AG04450 (cell line): ENCODE results near the gene NCKAP5L. TPM values are rescaled to one million over a fixed set of nuclear protein-coding genes. Genes with fewer than 3 reads are reported as not detected.

Experiments
- CTCF ChIA-PET: fragments of 300-600, 350-600 bp; formaldehyde crosslinking; extraction: SDS; loops from one replicate; lab custom pipeline; 2022; ENCODE audit warnings: antibody characterized with exemption, inconsistent platforms; lab: Charles Lee
- POLR2A ChIA-PET: fragments of 350-600 bp; formaldehyde crosslinking; extraction: SDS; loops from one replicate; lab custom pipeline; 2021; ENCODE audit warnings: antibody characterized with exemption, inconsistent platforms; lab: Yijun Ruan, JAX
- DNase-seq: peaks from one replicate; pipeline ENCODE4 v3.0.0-alpha.2; 2011; ENCODE audit warnings: low read depth, low spot score
- H3K27ac ChIP-seq: one replicate; pipeline ENCODE4 v1.5.1; 2012; ENCODE audit warnings: low read depth, low read length, control low read depth
- H3K27me3 ChIP-seq: one replicate; pipeline ENCODE4 v1.6.0; 2012; ENCODE audit warnings: low read length; ENCODE audit not compliant: control insufficient read depth, insufficient read depth
- H3K4me3 ChIP-seq: 2 replicates; pipeline ENCODE4 v1.5.1; 2011; ENCODE audit warnings: mild to moderate bottlenecking, low read depth, low read length, control low read depth
- H3K9me3 ChIP-seq: 2 replicates; pipeline ENCODE4 v1.5.1; 2012; ENCODE audit warnings: low read length; ENCODE audit not compliant: control insufficient read depth, insufficient read depth
- CTCF ChIP-seq: IDR thresholded peaks from 2 replicates; pipeline ENCODE4 v1.5.1; 2011; ENCODE audit warnings: low read depth, low read length, control low read depth, inconsistent platforms
- polyA plus RNA-seq: library from polyadenylated mRNA; depleted of rRNA; stranded (reverse); fragments of >200 nt; gene quantifications from 2 replicates; pipeline ENCODE4 v1.2.3, GENCODE V29; 2011

The NCKAP5L gene
- polyA plus RNA-seq, 1 experiment, result 5.6 TPM

- no peaks in the 10 kb centered on the region for H3K27me3 ChIP-seq
- no peak overlapping the region for H3K4me3 ChIP-seq
- ChIA-PET CTCF (interaction anchor here (0.7 kb wide), 1 partner anchor 7 kb away, joined by 3 read pairs; no protein-coding TSS in a partner anchor), POLR2A (interaction anchor here (1.5 kb wide), 1 partner anchor 26 kb away, joined by 8 read pairs; no protein-coding TSS in a partner anchor)
- no peak for DNase-seq
- H3K9me3 ChIP-seq, result no peaks in the 10 kb centered on the region
- H3K27ac ChIP-seq, result no peak overlapping the region
- no peak for TF ChIP-seq CTCF
These were observed 6.6 kb downstream of the NCKAP5L start for GRCh38 chr12:49821373-49822287.

- POLR2A ChIA-PET, result interaction anchor here (0.6 kb wide), 1 partner anchor 39 kb away, joined by 8 read pairs; no protein-coding TSS in a partner anchor
- H3K4me3 ChIP-seq, result no peak overlapping the region
- no peak for DNase-seq
- no peaks in the 10 kb centered on the region for H3K27me3 ChIP-seq
- CTCF ChIA-PET, result interaction anchor here (0.6 kb wide), 1 partner anchor 42 kb away, joined by 3 read pairs; no protein-coding TSS in a partner anchor
- no peaks in the 10 kb centered on the region for H3K9me3 ChIP-seq
- H3K27ac ChIP-seq, result no peak overlapping the region
- TF ChIP-seq CTCF, result no peak
These were observed 8.4 kb downstream of the NCKAP5L start for GRCh38 chr12:49819786-49820185.

- TF ChIP-seq CTCF, result no peak
- H3K4me3 ChIP-seq, result no peak overlapping the region
- no peak overlapping the region for H3K27ac ChIP-seq
- no peaks in the 10 kb centered on the region for H3K27me3 ChIP-seq
- DNase-seq, result no peak
- no peaks in the 10 kb centered on the region for H3K9me3 ChIP-seq
- POLR2A ChIA-PET, result no interaction called here
- CTCF ChIA-PET, result no interaction called here
These were observed 9.8 kb downstream of the NCKAP5L start for GRCh38 chr12:49818241-49818895.

GRCh38 chr12:49813131-49813530 is 15.1 kb downstream of the NCKAP5L start:
- DNase-seq, result no peak
- no peak overlapping the region for H3K4me3 ChIP-seq
- H3K9me3 ChIP-seq, result no peaks in the 10 kb centered on the region; the same call in 1 of the 2 replicates
- TF ChIP-seq CTCF, result no peak
- CTCF ChIA-PET, result no interaction called here
- no peak overlapping the region for H3K27ac ChIP-seq
- POLR2A ChIA-PET, result no interaction called here
- no peaks in the 10 kb centered on the region for H3K27me3 ChIP-seq
